Neuronal stem cell (in vitro differentiated cells): Measurements from ENCODE around the gene MAFB.
A peak's percentile ranks its signal among the peaks of the same experiment; 100 is the strongest.

Experiments
- DNase-seq: peaks from one replicate; pipeline ENCODE4 v3.0.0-alpha.2; 2013; ENCODE audit warnings: low spot score
- H2AFZ ChIP-seq: one replicate; pipeline ENCODE4 v1.6.1; 2013; ENCODE audit warnings: mild to moderate bottlenecking, low read length, inconsistent platforms
- H2AK5ac ChIP-seq: 2 replicates; pipeline ENCODE4 v1.6.1; 2013; ENCODE audit warnings: low read depth, mild to moderate bottlenecking, inconsistent platforms, low read length, moderate library complexity, mixed read lengths
- H2BK120ac ChIP-seq: 2 replicates; pipeline ENCODE4 v1.6.1; 2013; ENCODE audit warnings: low read depth, mild to moderate bottlenecking, inconsistent platforms, low read length, moderate library complexity, mixed read lengths
- H2BK12ac ChIP-seq: one replicate; pipeline ENCODE4 v1.6.1; 2013; ENCODE audit warnings: low read length, inconsistent platforms
- H2BK15ac ChIP-seq: 2 replicates; pipeline ENCODE4 v1.6.1; 2013; ENCODE audit warnings: mild to moderate bottlenecking, low read length, inconsistent platforms, mixed read lengths
- H2BK5ac ChIP-seq: one replicate; pipeline ENCODE4 v1.6.1; 2013; ENCODE audit warnings: inconsistent platforms, mild to moderate bottlenecking, low read length, moderate library complexity
- H3K14ac ChIP-seq: one replicate; pipeline ENCODE4 v1.6.1; 2013; ENCODE audit warnings: low read length, inconsistent platforms
- H3K18ac ChIP-seq: 2 replicates; pipeline ENCODE4 v1.6.1; 2013; ENCODE audit warnings: low read length, inconsistent platforms
- H3K23ac ChIP-seq: 2 replicates; pipeline ENCODE4 v1.6.1; 2013; ENCODE audit warnings: low read depth, mild to moderate bottlenecking, mixed read lengths, low read length, inconsistent platforms; ENCODE audit not compliant: poor library complexity
- H3K27ac ChIP-seq: replicated peaks from 3 replicates; pipeline ENCODE4 v1.5.1; 2013; ENCODE audit warnings: low read length, inconsistent platforms
- H3K27me3 ChIP-seq, 3 experiments: 2 replicates each; pipeline ENCODE4 v1.6.1; 2013; ENCODE audit warnings: low read length in 3 of 3, mild to moderate bottlenecking in 2 of 3, inconsistent platforms in 1 of 3, low read depth in 1 of 3, mixed read lengths in 1 of 3, moderate library complexity in 1 of 3; ENCODE audit not compliant: control insufficient read depth in 3 of 3, insufficient read depth in 3 of 3
- H3K36me3 ChIP-seq, 2 donors: replicated peaks in 1 of 2; 2 replicates each; pipeline ENCODE4 v1.6.1; 2013; ENCODE audit warnings: low read length in 2 of 2; ENCODE audit not compliant: control insufficient read depth in 2 of 2, insufficient read depth in 2 of 2
- H3K4ac ChIP-seq: 2 replicates; pipeline ENCODE4 v1.6.1; 2013; ENCODE audit warnings: inconsistent platforms, mild to moderate bottlenecking, low read length, moderate library complexity
- H3K4me1 ChIP-seq, 2 donors: 1 replicate in 1 of 2; 2 replicates in 1 of 2; pipeline ENCODE4 v1.6.1; 2013; ENCODE audit warnings: low read length in 2 of 2, low read depth in 1 of 2; ENCODE audit not compliant: control insufficient read depth in 2 of 2, insufficient read depth in 1 of 2
- H3K4me2 ChIP-seq: one replicate; pipeline ENCODE4 v1.6.1; 2013; ENCODE audit warnings: mild to moderate bottlenecking, low read length, inconsistent platforms; ENCODE audit not compliant: insufficient read depth, poor library complexity, severe bottlenecking
- H3K4me3 ChIP-seq, 2 donors: 2 replicates each; pipeline ENCODE4 v1.5.1; 2013; ENCODE audit warnings: low read length in 2 of 2, mild to moderate bottlenecking in 2 of 2, inconsistent platforms in 1 of 2, moderate library complexity in 1 of 2
- H3K79me1 ChIP-seq: one replicate; pipeline ENCODE4 v1.6.1; 2013; ENCODE audit warnings: low read depth, mild to moderate bottlenecking, inconsistent platforms, low read length, moderate library complexity
- H3K9ac ChIP-seq: one replicate; pipeline ENCODE4 v1.6.1; 2013; ENCODE audit warnings: mild to moderate bottlenecking, low read depth, low read length, inconsistent platforms; ENCODE audit not compliant: poor library complexity
- H3K9me3 ChIP-seq, 2 donors: replicated peaks in 1 of 2; 2 replicates each; pipeline versions ENCODE3 to v1.6.1; 2013; ENCODE audit warnings: low read length in 2 of 2, mild to moderate bottlenecking in 2 of 2, inconsistent platforms in 1 of 2, low read depth in 1 of 2, mixed read lengths in 1 of 2, moderate library complexity in 1 of 2; ENCODE audit not compliant: control insufficient read depth in 2 of 2, insufficient read depth in 1 of 2
- H4K8ac ChIP-seq: one replicate; pipeline ENCODE4 v1.6.1; 2013; ENCODE audit warnings: low read depth, mild to moderate bottlenecking, inconsistent platforms, low read length, moderate library complexity
- H4K91ac ChIP-seq: one replicate; pipeline ENCODE4 v1.6.1; 2013; ENCODE audit warnings: low read length, low read depth, mild to moderate bottlenecking, inconsistent platforms; ENCODE audit not compliant: poor library complexity
- WGBS, 2 donors: extraction: QIAGEN DNeasy Blood & Tissue Kit; methylation state at CpG; one replicate each; pipeline ENCODE4 v1.1.7; 2013; ENCODE audit warnings: missing lambda C conversion rate in 2 of 2, mixed read lengths in 1 of 2; ENCODE audit not compliant: insufficient read length in 2 of 2, insufficient replicate concordance in 1 of 2; ENCODE audit errors: extremely low coverage in 2 of 2; 5-methylcytosine and 5-hydroxymethylcytosine counted together

Gene MAFB

DNA sequence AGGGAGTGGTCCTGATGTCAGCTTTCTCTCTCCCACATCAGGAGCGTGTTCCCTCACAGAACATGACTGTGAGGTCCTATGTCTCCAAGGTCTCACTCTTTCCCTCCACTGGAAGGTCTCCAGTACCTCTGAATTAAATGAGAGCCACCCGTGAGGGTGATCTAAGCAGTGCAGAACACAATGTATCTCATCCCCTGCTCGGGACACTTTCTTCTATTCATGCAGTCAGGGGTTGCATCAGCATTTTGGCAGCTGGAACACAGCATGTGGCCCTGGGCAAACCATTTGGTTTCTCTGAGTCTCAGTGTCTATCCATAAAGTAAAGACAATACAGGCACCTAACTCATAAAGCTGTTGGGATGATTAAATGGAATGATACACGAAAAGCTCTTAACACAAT, 34.2 kb downstream of the MAFB start:
- Histone ChIP-seq H3K27me3 (no peaks in the 10 kb centered on the region), H4K91ac (no peak overlapping the region), H2BK15ac (no peak overlapping the region), H3K4me1 (peaks cover 0 to 5% of the 10 kb centered on the region in 2 donors), H2BK120ac (no peak overlapping the region), H3K4me2 (no peak overlapping the region), H2BK5ac (no peak overlapping the region), H3K23ac (no peak overlapping the region), H3K4ac (no peak overlapping the region), H3K79me1 (no peaks in the 10 kb centered on the region), H2BK12ac (no peak overlapping the region), H2AK5ac (no peak overlapping the region), H3K27ac (no peak overlapping the region), H3K4me3 (no peak overlapping the region), H3K9me3 (no peaks in the 10 kb centered on the region), H2AFZ (no peak overlapping the region), H3K36me3 (no peaks in the 10 kb centered on the region), H3K14ac (no peak overlapping the region), H4K8ac (no peak overlapping the region), H3K9ac (no peak overlapping the region), H3K18ac (no peak overlapping the region)
- DNase-seq: no peak
- WGBS, 2 donors: no CpG with 5 or more reads among the region's 4 CpGs

DNA sequence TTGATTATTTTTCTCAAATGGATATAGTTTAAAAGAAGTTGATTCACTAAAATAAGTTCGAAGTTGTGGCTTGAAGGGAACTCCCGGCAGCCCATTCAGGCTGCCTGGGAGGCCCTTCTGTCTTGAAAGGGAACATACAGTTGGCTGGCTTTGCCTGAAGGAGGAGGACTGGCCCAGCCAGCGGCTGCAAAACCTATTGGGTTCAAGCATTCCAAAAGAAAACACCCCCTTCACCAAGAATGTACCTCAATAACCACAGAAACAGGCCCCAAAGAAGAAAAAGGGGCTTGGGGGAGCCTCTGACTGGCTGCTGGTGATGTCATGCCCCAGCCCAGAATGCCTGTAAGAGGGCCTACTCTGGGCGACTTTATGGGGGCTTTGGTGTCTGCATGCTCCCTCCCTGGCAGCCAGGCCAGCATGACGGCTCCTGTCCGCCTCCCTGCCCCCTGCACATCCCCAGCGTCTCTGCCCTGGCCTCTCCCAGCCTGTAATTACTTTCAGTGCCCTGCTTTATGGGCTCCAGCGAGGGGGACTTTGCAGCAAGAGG, 36.5 kb downstream of the MAFB start:
- Histone ChIP-seq H3K79me1 (no peaks in the 10 kb centered on the region), H2BK120ac (no peak overlapping the region), H4K91ac (no peak overlapping the region), H3K4me2 (no peak overlapping the region), H2AFZ (no peak overlapping the region), H3K9ac (no peak overlapping the region), H3K4ac (no peak overlapping the region), H3K14ac (no peak overlapping the region), H2BK12ac (no peak overlapping the region), H2BK15ac (no peak overlapping the region), H3K27me3 (no peaks in the 10 kb centered on the region), H3K36me3 (no peaks in the 10 kb centered on the region), H3K4me3 (no peak overlapping the region), H4K8ac (no peak overlapping the region), H3K27ac (no peak overlapping the region), H3K18ac (peak overlapping the region; percentile 48), H3K23ac (no peak overlapping the region), H2BK5ac (no peak overlapping the region), H3K4me1 (peaks cover 0 to 5% of the 10 kb centered on the region in 2 donors), H2AK5ac (no peak overlapping the region), H3K9me3 (no peaks in the 10 kb centered on the region)
- no CpG with 5 or more reads among the region's 8 CpGs for WGBS, 2 donors
- no peak for DNase-seq

- no peak overlapping the region for H2AFZ ChIP-seq
- no peak overlapping the region for H3K4me2 ChIP-seq
- no peaks in the 10 kb centered on the region for H3K9me3 ChIP-seq
- H3K23ac ChIP-seq: no peak overlapping the region
- no peak overlapping the region for H2AK5ac ChIP-seq
- no peak for DNase-seq
- no peaks in the 10 kb centered on the region for H3K27me3 ChIP-seq
- H3K27ac ChIP-seq: no peak overlapping the region
- no peak overlapping the region for H3K14ac ChIP-seq
- H3K4me1 ChIP-seq: peaks cover 0 to 11% of the 10 kb centered on the region in 2 donors
- H3K4ac ChIP-seq: no peak overlapping the region
- H4K91ac ChIP-seq: no peak overlapping the region
- no peak overlapping the region for H2BK120ac ChIP-seq
- no peaks in the 10 kb centered on the region for H3K36me3 ChIP-seq
- no CpG with 5 or more reads among the region's 2 CpGs for WGBS, 2 donors
- H2BK5ac ChIP-seq: no peak overlapping the region
- no peak overlapping the region for H2BK15ac ChIP-seq
- no peak overlapping the region for H2BK12ac ChIP-seq
- H3K4me3 ChIP-seq: no peak overlapping the region
- no peak overlapping the region for H3K9ac ChIP-seq
- no peak overlapping the region for H3K18ac ChIP-seq
- no peaks in the 10 kb centered on the region for H3K79me1 ChIP-seq
- H4K8ac ChIP-seq: no peak overlapping the region
Measured at GRCh38 chr20:40651151-40651550, 37.9 kb downstream of the MAFB start.

GRCh38 chr20:40650707-40651106, 38.3 kb downstream of the MAFB start:
- no peak overlapping the region for H2BK12ac ChIP-seq
- H2AK5ac ChIP-seq: no peak overlapping the region
- H3K4me3 ChIP-seq: no peak overlapping the region
- no peak overlapping the region for H2BK120ac ChIP-seq
- no peak overlapping the region for H2BK5ac ChIP-seq
- H3K36me3 ChIP-seq: no peaks in the 10 kb centered on the region
- no peak overlapping the region for H3K4ac ChIP-seq
- H3K27ac ChIP-seq: no peak overlapping the region
- H3K9me3 ChIP-seq: no peaks in the 10 kb centered on the region
- H3K27me3 ChIP-seq: no peaks in the 10 kb centered on the region
- no peak overlapping the region for H3K14ac ChIP-seq
- H2BK15ac ChIP-seq: no peak overlapping the region
- no peak overlapping the region for H2AFZ ChIP-seq
- H3K18ac ChIP-seq: no peak overlapping the region
- no CpG with 5 or more reads among the region's 4 CpGs for WGBS, 2 donors
- peaks cover 0 to 13% of the 10 kb centered on the region in 2 donors for H3K4me1 ChIP-seq
- H3K4me2 ChIP-seq: no peak overlapping the region
- no peak overlapping the region for H4K91ac ChIP-seq
- no peak for DNase-seq
- no peak overlapping the region for H4K8ac ChIP-seq
- no peak overlapping the region for H3K9ac ChIP-seq
- no peak overlapping the region for H3K23ac ChIP-seq
- no peaks in the 10 kb centered on the region for H3K79me1 ChIP-seq
